DMS 273 (cell line): ENCODE measurements around the gene PRPS2.

Experiments
- DNase-seq: peaks from one replicate; lab custom pipeline; 2025; ENCODE audit not compliant: unreplicated experiment; lab: John Stamatoyannopoulos, UW

PRPS2 gene

GRCh38 chrX:12811658-12812057, 20.4 kb downstream of the PRPS2 start:
- no peak for DNase-seq

GRCh38 chrX:12814420-12814819, 23.2 kb downstream of the PRPS2 start:
- peak; percentile 67 for DNase-seq

- DNase-seq: no peak
Measured at GRCh38 chrX:12817528-12817927, 26.3 kb downstream of the PRPS2 start.

- DNase-seq: no peak
Measured at GRCh38 chrX:12819222-12819621, 28.0 kb downstream of the PRPS2 start.

- no peak for DNase-seq
Measured at GRCh38 chrX:12820737-12821136, 29.5 kb downstream of the PRPS2 start.

- no peak for DNase-seq
Measured at GRCh38 chrX:12824944-12825343, 33.7 kb downstream of the PRPS2 start.

- no peak for DNase-seq
Measured at GRCh38 chrX:12825801-12826200, 34.6 kb downstream of the PRPS2 start.

GRCh38 chrX:12843061-12843667, 52.0 kb downstream of the PRPS2 start:
- no peak for DNase-seq

GRCh38 chrX:12843668-12844279, 52.6 kb downstream of the PRPS2 start:
- DNase-seq: no peak

GRCh38 chrX:12844319-12844718, 53.1 kb downstream of the PRPS2 start:
- no peak for DNase-seq

- DNase-seq: no peak
Measured at GRCh38 chrX:12865359-12865758, 74.1 kb downstream of the PRPS2 start.

- DNase-seq: no peak
Measured at GRCh38 chrX:12866451-12867377, 75.5 kb downstream of the PRPS2 start, which contains the start of gene TLR7. TLR7 (plus strand) TSS chrX:12867072; CDS start chrX:12867579, 507 bp downstream.

GRCh38 chrX:12867685-12868084, 76.5 kb downstream of the PRPS2 start:
- no peak for DNase-seq

GRCh38 chrX:12868747-12869146, 77.5 kb downstream of the PRPS2 start:
- DNase-seq: no peak

GRCh38 chrX:12871257-12871656, 80.0 kb downstream of the PRPS2 start:
- no peak for DNase-seq

- no peak for DNase-seq
Measured at GRCh38 chrX:12872741-12873140, 81.5 kb downstream of the PRPS2 start.
